ENCODE data around the gene HPCAL1.

DNA sequence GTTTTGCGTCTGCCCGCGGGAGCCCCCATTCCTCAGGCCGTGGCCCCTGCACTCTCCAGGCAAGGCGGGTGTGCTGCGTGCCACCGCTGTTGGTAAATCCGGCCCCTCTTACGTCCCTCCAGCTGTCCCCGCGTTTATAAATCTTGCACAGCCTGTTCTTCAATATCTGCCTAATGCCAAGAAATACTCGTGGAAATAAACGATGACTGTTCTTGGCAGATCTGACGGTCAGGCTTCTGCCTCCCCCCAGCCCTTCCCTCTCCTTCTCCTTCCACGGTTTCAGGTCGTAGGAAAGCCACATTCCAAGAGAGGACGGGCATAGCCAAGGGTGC lies 124.9 kb downstream of the HPCAL1 start:
- TF ChIP-seq RXRA (IDR thresholded peaks at IDR 0.05; ENCODE audit: insufficient read depth, low read depth, low read length) (no peak), POLR2A (IDR thresholded peaks at IDR 0.05; ENCODE audit: control extremely low read depth in 1 of 2, low read depth in 2 of 2, low read length in 2 of 2) (no peak), JUN (IDR thresholded peaks at IDR 0.05; ENCODE audit: low read depth, low read length) (no peak), EP300 (IDR thresholded peaks at IDR 0.05; ENCODE audit: borderline replicate concordance in 1 of 2, low read depth in 2 of 2, low read length in 2 of 2) (no peak), EZH2 (IDR thresholded peaks at IDR 0.05; ENCODE audit: low read depth, low read length, severe bottlenecking) (no peak), CHD1 (IDR thresholded peaks at IDR 0.05; ENCODE audit: low read depth, low read length) (no peak)
- TF ChIP-seq, protein P1, sequence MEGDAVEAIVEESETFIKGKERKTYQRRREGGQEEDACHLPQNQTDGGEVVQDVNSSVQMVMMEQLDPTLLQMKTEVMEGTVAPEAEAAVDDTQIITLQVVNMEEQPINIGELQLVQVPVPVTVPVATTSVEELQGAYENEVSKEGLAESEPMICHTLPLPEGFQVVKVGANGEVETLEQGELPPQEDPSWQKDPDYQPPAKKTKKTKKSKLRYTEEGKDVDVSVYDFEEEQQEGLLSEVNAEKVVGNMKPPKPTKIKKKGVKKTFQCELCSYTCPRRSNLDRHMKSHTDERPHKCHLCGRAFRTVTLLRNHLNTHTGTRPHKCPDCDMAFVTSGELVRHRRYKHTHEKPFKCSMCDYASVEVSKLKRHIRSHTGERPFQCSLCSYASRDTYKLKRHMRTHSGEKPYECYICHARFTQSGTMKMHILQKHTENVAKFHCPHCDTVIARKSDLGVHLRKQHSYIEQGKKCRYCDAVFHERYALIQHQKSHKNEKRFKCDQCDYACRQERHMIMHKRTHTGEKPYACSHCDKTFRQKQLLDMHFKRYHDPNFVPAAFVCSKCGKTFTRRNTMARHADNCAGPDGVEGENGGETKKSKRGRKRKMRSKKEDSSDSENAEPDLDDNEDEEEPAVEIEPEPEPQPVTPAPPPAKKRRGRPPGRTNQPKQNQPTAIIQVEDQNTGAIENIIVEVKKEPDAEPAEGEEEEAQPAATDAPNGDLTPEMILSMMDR (IDR thresholded peaks at IDR 0.05; ENCODE audit: control extremely low read depth in 1 of 3, insufficient read depth in 1 of 3, low read depth in 1 of 3, low read length in 3 of 3) = no peak
- TF ChIP-seq, protein P2, sequence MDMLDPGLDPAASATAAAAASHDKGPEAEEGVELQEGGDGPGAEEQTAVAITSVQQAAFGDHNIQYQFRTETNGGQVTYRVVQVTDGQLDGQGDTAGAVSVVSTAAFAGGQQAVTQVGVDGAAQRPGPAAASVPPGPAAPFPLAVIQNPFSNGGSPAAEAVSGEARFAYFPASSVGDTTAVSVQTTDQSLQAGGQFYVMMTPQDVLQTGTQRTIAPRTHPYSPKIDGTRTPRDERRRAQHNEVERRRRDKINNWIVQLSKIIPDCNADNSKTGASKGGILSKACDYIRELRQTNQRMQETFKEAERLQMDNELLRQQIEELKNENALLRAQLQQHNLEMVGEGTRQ (IDR thresholded peaks at IDR 0.05; ENCODE audit: low read length) = no peak
